ENCODE data around the gene RPS21.

The RPS21 gene

GRCh38 chr20:62386383-62387218 is at the start of gene RPS21:
RPS21 (plus strand) TSS chr20:62387103; CDS start chr20:62387339, 236 bp downstream.
- DNase-seq = peak; percentile 87

- no peak for DNase-seq
These were observed 49.2 kb upstream of the RPS21 start for GRCh38 chr20:62337558-62338293.

GRCh38 chr20:62338294-62338620 is 48.6 kb upstream of the RPS21 start:
- no peak for DNase-seq

GRCh38 chr20:62339647-62340062 is 47.2 kb upstream of the RPS21 start:
- DNase-seq = no peak

GRCh38 chr20:62342910-62343309 is 44.0 kb upstream of the RPS21 start:
- DNase-seq = no peak

GRCh38 chr20:62344092-62344491 is 42.8 kb upstream of the RPS21 start:
- no peak for DNase-seq

GRCh38 chr20:62344782-62345181 is 42.1 kb upstream of the RPS21 start:
- DNase-seq = peak; percentile 75

- no peak for DNase-seq
These were observed 41.1 kb upstream of the RPS21 start for GRCh38 chr20:62345681-62346370.

GRCh38 chr20:62346398-62347150 is 40.3 kb upstream of the RPS21 start:
- no peak for DNase-seq

- no peak for DNase-seq
These were observed 39.8 kb upstream of the RPS21 start for GRCh38 chr20:62347151-62347404.

- DNase-seq = no peak
These were observed 39.5 kb upstream of the RPS21 start for GRCh38 chr20:62347445-62347844.

GRCh38 chr20:62348604-62349003 is 38.3 kb upstream of the RPS21 start:
- DNase-seq = no peak

- DNase-seq = no peak
These were observed 37.3 kb upstream of the RPS21 start for GRCh38 chr20:62349556-62350097.

- DNase-seq = no peak
These were observed 36.7 kb upstream of the RPS21 start for GRCh38 chr20:62350098-62350628.

GRCh38 chr20:62350629-62351422 is 36.1 kb upstream of the RPS21 start:
- DNase-seq = no peak

- no peak for DNase-seq
These were observed 35.2 kb upstream of the RPS21 start for GRCh38 chr20:62351469-62352401.

GRCh38 chr20:62352402-62353288 is 34.3 kb upstream of the RPS21 start:
- no peak for DNase-seq

GRCh38 chr20:62353289-62354030 is 33.4 kb upstream of the RPS21 start:
- DNase-seq = no peak

Measured in HCEC 1CT (cell line).